SU-DHL-6 (cell line): Measurements from ENCODE around the gene CCDC181.

Experiments
- H2AFZ ChIP-seq: fragments of 200-600 bp; sonication (generic); 2 replicates; pipeline ENCODE4 v1.6.1; 2014; ENCODE audit warnings: low read depth, mild to moderate bottlenecking, moderate library complexity, mixed read lengths, antibody characterized with exemption, low read length; ENCODE audit not compliant: severe bottlenecking
- H3F3A ChIP-seq: fragments of 200-600 bp; shearing (Covaris generic); 2 replicates; pipeline ENCODE4 v1.6.0; 2016; ENCODE audit warnings: antibody characterized with exemption, mild to moderate bottlenecking; ENCODE audit not compliant: insufficient read depth
- H3K27ac ChIP-seq: fragments of 200-600 bp; sonication (generic); 2 replicates; pipeline ENCODE4 v1.5.1; 2016; ENCODE audit warnings: low read depth, mild to moderate bottlenecking, low read length, moderate library complexity, mixed read lengths
- H3K27me3 ChIP-seq: fragments of 200-600 bp; sonication (generic), shearing (Covaris generic); 2 replicates; pipeline ENCODE4 v1.6.0; 2014; ENCODE audit warnings: mild to moderate bottlenecking, low read length
- H3K36me3 ChIP-seq: fragments of 200-600 bp; sonication (generic); 2 replicates; pipeline ENCODE4 v1.6.1; 2014; ENCODE audit warnings: mild to moderate bottlenecking, low read length, mixed read lengths
- H3K4me2 ChIP-seq: fragments of 300-600, 200-600 bp; shearing (Covaris generic), sonication (generic); 2 replicates; pipeline ENCODE4 v1.6.0; 2014; ENCODE audit warnings: low read length, low read depth, mild to moderate bottlenecking; ENCODE audit not compliant: poor library complexity, severe bottlenecking
- H3K4me3 ChIP-seq: fragments of 200-600 bp; sonication (generic); 2 replicates; pipeline ENCODE4 v1.5.1; 2014; ENCODE audit warnings: antibody characterized with exemption, low read length, mild to moderate bottlenecking, mixed read lengths; ENCODE audit not compliant: insufficient read depth, poor library complexity, severe bottlenecking
- H3K79me2 ChIP-seq: fragments of 200-600 bp; sonication (generic); 2 replicates; pipeline ENCODE4 v1.6.1; 2014; ENCODE audit warnings: mild to moderate bottlenecking, low read length, moderate library complexity; ENCODE audit not compliant: insufficient read depth
- H3K9ac ChIP-seq: fragments of 200-600 bp; sonication (generic); 2 replicates; pipeline ENCODE4 v1.7.0; 2014; ENCODE audit warnings: mild to moderate bottlenecking, low read length
- H3K9me2 ChIP-seq: fragments of 200-600 bp; sonication (generic); replicated peaks from 2 replicates; pipeline ENCODE4 v1.6.1; 2014; ENCODE audit warnings: low read length; ENCODE audit not compliant: insufficient read depth
- H3K9me3 ChIP-seq: fragments of 200-600 bp; sonication (generic); 2 replicates; pipeline ENCODE4 v1.6.1; 2014; ENCODE audit warnings: low read length, mixed read lengths; ENCODE audit not compliant: insufficient read depth
- H4K20me1 ChIP-seq: fragments of 200-600 bp; sonication (generic); 2 replicates; pipeline ENCODE4 v1.6.1; 2014; ENCODE audit warnings: low read depth, mild to moderate bottlenecking, antibody characterized with exemption, low read length, moderate library complexity, mixed read lengths
- EZH2phosphoT487 ChIP-seq: fragments of 200-600 bp; sonication (generic), shearing (Covaris generic); conservative IDR thresholded peaks from 2 replicates; pipeline ENCODE4 v1.6.1; 2018; ENCODE audit warnings: mild to moderate bottlenecking, antibody characterized with exemption, low read length, moderate library complexity, mixed read lengths
- TF ChIP-seq, protein P1 (sequence below): fragments of 200-600 bp; sonication (generic); IDR thresholded peaks from one replicate; pipeline ENCODE4 v1.5.1; 2017; ENCODE audit warnings: antibody characterized with exemption, mild to moderate bottlenecking, low read length, moderate library complexity; ENCODE audit not compliant: insufficient read depth, poor library complexity, severe bottlenecking

Gene CCDC181

DNA sequence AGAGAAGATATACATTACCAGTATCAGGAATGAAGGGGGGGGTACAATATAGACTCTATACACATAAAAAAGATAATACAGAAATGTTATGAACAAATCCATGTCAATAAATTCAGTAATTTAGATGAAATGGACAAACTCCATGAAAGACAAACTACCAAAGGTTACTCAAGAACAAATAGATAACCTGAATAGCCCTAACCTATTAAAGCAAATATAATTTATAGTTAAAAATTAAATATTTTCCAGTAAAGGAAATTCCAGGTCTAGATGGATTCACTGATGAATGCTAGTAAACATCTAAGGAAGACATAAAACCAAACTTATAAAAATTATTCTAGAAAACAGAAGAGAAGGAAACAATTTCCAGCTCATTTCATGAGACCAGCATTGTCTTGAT is 46.1 kb downstream of the CCDC181 start:
- Histone ChIP-seq H3K4me3 (no peak overlapping the region), H2AFZ (no peak overlapping the region), H3K9ac (no peak overlapping the region), H3K27ac (no peak overlapping the region), H3K79me2 (no peaks in the 10 kb centered on the region), H4K20me1 (no peaks in the 10 kb centered on the region), H3K9me2 (no peaks in the 10 kb centered on the region), H3K4me2 (no peak overlapping the region), H3K36me3 (peaks cover 11% of the 10 kb centered on the region; the same call in 1 of the 2 replicates), H3F3A (no peaks in the 10 kb centered on the region), H3K9me3 (no peaks in the 10 kb centered on the region), H3K27me3 (no peaks in the 10 kb centered on the region)
- no peak for TF ChIP-seq EZH2phosphoT487
- TF ChIP-seq, protein P1, sequence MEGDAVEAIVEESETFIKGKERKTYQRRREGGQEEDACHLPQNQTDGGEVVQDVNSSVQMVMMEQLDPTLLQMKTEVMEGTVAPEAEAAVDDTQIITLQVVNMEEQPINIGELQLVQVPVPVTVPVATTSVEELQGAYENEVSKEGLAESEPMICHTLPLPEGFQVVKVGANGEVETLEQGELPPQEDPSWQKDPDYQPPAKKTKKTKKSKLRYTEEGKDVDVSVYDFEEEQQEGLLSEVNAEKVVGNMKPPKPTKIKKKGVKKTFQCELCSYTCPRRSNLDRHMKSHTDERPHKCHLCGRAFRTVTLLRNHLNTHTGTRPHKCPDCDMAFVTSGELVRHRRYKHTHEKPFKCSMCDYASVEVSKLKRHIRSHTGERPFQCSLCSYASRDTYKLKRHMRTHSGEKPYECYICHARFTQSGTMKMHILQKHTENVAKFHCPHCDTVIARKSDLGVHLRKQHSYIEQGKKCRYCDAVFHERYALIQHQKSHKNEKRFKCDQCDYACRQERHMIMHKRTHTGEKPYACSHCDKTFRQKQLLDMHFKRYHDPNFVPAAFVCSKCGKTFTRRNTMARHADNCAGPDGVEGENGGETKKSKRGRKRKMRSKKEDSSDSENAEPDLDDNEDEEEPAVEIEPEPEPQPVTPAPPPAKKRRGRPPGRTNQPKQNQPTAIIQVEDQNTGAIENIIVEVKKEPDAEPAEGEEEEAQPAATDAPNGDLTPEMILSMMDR: no peak

DNA sequence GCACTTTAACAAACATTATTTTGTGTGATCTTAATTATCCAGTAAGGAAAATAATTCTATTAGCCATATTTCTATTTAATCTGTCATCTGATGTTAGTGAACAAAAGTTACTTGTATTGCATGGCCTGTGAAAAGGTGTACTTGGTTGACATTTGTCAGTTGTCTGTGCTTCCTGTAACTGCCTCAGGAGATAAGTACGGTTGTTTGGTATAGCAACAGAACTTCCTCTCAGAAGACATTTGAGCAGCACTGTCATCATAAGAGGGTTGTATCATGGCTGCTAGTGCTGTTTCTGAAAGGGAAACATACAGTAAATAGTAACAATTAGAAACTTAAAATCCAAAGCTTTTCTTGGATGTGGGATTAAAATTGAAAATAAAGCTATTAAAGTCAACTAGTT is 55.9 kb downstream of the CCDC181 start:
- Histone ChIP-seq H3K9ac (no peak overlapping the region), H3K79me2 (0 out of 2 replicates have a peak, but pooled peaks cover 11% of the 10 kb centered on the region), H3K27me3 (no peaks in the 10 kb centered on the region), H3K9me3 (no peaks in the 10 kb centered on the region), H3K4me3 (no peak overlapping the region), H2AFZ (no peak overlapping the region), H3F3A (no peaks in the 10 kb centered on the region), H3K27ac (no peak overlapping the region), H3K9me2 (no peaks in the 10 kb centered on the region), H3K4me2 (no peak overlapping the region), H3K36me3 (0 out of 2 replicates have a peak, but pooled peaks cover 10% of the 10 kb centered on the region), H4K20me1 (no peaks in the 10 kb centered on the region)
- TF ChIP-seq EZH2phosphoT487: no peak
- TF ChIP-seq, protein P1: no peak

DNA sequence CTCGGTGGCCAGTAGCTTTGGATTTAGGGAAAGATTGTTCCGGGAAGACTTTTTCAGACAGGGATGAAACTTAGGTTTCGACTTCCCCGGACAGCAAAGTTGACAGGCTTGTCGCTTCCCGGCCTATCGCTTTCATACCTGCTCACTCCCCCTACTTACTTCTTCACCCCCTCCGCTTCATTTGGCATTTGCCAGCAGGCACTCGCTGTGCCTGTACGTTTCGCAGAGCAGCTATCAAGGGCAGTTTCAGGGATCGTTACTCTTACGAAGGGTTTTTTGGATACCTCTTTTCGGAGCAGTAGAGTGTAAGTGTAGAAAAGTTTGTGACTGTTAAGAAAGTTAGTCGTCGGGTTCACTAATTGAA is 58.9 kb downstream of the CCDC181 start:
- no peaks in the 10 kb centered on the region for H4K20me1 ChIP-seq
- peak overlapping the region; percentile 77 for H3K4me2 ChIP-seq
- H3K79me2 ChIP-seq: 0 out of 2 replicates have a peak, but pooled peaks cover 11% of the 10 kb centered on the region
- no peaks in the 10 kb centered on the region for H3K9me3 ChIP-seq
- peak overlapping the region; percentile 70 for H3K9ac ChIP-seq
- H3K4me3 ChIP-seq: peak overlapping the region; percentile 82
- H3K36me3 ChIP-seq: no peaks in the 10 kb centered on the region
- H3K27ac ChIP-seq: peak overlapping the region; percentile 82
- peak overlapping the region; percentile 90 for H2AFZ ChIP-seq
- no peak for TF ChIP-seq EZH2phosphoT487
- TF ChIP-seq, protein P1: no peak
- no peaks in the 10 kb centered on the region for H3K27me3 ChIP-seq
- no peaks in the 10 kb centered on the region for H3K9me2 ChIP-seq
- H3F3A ChIP-seq: no peaks in the 10 kb centered on the region
